ENCODE results near the gene IDH1.

GRCh38 chr2:208251098-208251497 is 3.8 kb downstream of the IDH1 start:
- TF ChIP-seq CTCF (conservative IDR thresholded peaks at IDR 0.05 in 1 of 2, IDR thresholded peaks at IDR 0.05 in 1 of 2; ENCODE audit: extremely low read depth in 1 of 2, insufficient read depth in 1 of 2, low read depth in 1 of 2, low read length in 2 of 2) (no peak), EZH2 (IDR thresholded peaks at IDR 0.05; ENCODE audit: borderline replicate concordance, low read length) (no peak)

Measured in mammary epithelial cell (primary cell).